HG02759 (cell line): ENCODE measurements around the gene ZSWIM5.
"Not testable (repeated sequence)": the region's sequence is repeated elsewhere in the genome, so short reads cannot be mapped to it uniquely, and the experiment has no call there.

Experiments used
- ATAC-seq: cut with Tn5 transposase; IDR thresholded peaks from one replicate; pipeline ENCODE4 v1.9.1; 2021; ENCODE audit warnings: mild to moderate bottlenecking, moderate library complexity; ENCODE audit not compliant: unreplicated experiment

The ZSWIM5 gene

DNA sequence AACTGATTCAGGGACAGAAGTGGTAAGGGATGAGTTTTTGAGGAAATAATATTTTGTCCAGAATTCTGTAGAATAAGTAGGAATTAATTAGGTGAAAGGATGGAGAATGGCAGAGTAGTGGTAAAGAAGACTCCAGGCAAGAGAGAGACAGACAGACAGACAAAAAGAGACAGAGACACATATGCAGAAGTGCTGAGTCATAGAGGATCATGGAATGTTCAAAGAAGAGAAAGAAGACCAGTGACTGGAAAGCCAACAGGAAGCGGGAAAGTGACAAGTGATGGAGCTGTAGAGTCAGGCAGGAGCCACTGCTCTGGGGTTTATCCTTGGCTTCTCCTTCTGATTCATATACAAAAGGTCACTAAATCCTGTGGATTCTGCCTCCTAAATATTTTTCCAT lies 108.5 kb downstream of the ZSWIM5 start:
- ATAC-seq, result no peak

DNA sequence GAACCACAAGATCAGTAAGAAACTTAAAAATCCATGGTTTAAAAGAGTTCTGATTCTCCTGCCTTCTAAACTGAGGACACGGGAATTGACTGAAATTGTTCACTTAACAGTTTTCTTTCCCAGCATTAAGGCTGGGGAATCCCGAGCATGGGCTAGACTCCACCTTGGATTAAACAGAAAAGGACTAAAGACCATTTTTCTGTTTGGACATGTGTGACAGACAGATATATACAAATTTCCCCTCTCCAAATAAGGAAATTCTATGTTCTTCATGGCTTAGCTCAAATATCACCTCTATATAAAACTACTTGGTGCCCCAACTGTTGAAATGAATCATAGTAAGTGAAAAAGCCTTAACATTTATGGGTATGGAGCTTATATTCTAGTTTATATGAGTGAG lies 109.3 kb downstream of the ZSWIM5 start:
- ATAC-seq, result no peak

DNA sequence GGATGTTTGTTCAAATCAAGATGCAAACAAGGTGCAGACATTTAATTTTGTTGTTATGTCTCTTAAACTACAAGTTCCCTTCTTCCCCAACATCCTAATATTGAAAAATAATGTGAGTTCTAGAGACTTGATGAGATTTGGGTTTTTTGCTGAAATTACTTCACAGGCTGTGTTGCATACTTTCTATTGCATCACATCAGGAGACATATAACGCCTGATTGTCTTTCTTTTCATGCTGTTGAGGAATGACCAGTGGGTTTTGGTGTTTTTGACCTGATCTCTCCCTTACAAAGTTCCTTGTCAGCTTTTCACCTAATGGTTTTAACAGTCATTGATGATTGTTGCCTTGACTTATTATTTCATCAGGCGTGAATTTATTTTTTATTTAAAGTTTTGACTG lies 111.0 kb downstream of the ZSWIM5 start:
- no peak for ATAC-seq

DNA sequence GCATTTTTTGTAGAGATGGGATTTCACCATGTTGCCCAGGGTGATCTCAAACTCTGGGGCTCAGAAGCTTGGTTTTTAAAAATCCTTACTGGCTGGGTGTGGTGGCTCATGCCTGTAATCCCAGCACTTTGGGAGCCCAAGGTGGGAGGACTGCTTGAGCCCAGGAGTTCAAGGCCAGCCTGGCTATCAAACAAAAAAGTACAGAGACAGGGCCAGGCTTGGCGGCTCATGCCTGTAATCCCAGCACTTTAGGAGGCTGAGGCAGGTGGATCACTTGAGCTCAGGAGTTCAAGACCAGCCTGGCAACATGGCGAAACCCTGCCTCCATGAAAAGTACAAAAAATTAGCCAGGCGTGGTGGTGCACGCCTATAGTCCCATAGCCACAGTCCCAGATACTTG lies 112.0 kb downstream of the ZSWIM5 start:
- not testable (repeated sequence) for ATAC-seq

DNA sequence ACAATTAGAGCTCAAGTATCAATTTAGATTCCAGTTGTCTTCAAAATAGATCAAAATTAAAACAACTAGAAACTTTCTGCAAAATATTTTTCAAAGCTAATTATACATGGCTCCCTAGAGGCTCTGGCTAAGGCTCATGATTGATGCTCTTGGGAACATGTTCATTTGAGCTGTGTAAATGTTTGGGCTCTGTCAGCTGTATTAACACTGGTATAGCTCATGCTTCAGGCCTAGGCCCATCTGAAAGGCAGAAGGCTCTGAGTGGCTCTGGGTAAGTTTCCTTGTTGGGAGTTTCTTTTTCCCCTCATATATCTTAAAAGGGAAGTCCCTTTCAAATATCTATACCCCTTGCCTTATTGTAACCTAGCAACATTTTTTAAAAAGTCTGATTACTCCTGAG lies 113.1 kb downstream of the ZSWIM5 start:
- no peak for ATAC-seq

- no peak for ATAC-seq
These were observed 116.7 kb downstream of the ZSWIM5 start for GRCh38 chr1:45089711-45090110.

GRCh38 chr1:45084562-45084961 lies 121.8 kb downstream of the ZSWIM5 start:
- ATAC-seq, result no peak

- ATAC-seq, result no peak
These were observed 126.9 kb downstream of the ZSWIM5 start for GRCh38 chr1:45079533-45079932.

GRCh38 chr1:45076959-45077358 lies 129.4 kb downstream of the ZSWIM5 start:
- ATAC-seq, result not testable (repeated sequence)

- ATAC-seq, result no peak
These were observed 134.8 kb downstream of the ZSWIM5 start for GRCh38 chr1:45071567-45071966.

GRCh38 chr1:45067806-45068205 lies 138.6 kb downstream of the ZSWIM5 start:
- no peak for ATAC-seq

DNA sequence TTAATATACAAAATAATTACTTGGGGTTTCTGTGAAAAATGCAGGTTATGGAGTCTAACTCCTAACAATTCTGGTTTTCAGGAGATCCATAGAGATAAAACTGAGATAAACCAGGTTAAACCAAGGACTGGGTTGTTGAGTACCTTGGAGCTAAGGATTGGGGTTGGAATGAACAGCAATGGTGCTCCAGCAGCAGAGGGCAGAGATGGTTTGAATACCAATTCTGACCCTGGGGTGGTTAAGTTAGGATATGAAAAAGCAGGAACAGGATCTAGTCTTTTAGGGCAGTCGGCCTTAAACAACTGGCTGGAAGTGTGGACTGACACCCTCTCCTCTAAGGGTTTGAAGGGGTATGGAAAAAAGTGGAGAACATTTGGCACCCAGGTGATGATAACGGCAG lies 141.3 kb downstream of the ZSWIM5 start:
- no peak for ATAC-seq

DNA sequence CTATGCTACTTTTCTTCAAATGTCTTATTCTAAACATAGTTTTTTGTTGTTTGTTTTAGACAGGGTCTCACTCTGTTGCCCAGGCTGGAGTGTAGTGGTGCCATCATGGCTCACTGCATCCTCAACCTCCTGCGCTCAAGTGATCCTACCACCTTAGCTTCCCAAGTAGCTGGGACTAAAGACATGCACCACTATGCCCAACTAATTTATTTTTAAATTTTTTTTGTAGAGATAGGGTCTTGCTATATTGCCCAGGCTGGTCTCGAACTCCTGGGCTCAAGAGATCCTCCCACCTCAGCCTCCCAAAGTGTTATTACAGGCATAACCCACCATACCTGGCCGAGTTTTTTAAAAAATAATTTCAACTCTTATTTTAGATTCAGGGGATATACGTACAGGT lies 143.9 kb downstream of the ZSWIM5 start:
- ATAC-seq, result not testable (repeated sequence)

- ATAC-seq, result no peak
These were observed 146.6 kb downstream of the ZSWIM5 start for GRCh38 chr1:45059829-45060228.

GRCh38 chr1:45057542-45057941 lies 148.9 kb downstream of the ZSWIM5 start:
- no peak for ATAC-seq

GRCh38 chr1:45051005-45051772 lies 155.2 kb downstream of the ZSWIM5 start:
- no peak for ATAC-seq

DNA sequence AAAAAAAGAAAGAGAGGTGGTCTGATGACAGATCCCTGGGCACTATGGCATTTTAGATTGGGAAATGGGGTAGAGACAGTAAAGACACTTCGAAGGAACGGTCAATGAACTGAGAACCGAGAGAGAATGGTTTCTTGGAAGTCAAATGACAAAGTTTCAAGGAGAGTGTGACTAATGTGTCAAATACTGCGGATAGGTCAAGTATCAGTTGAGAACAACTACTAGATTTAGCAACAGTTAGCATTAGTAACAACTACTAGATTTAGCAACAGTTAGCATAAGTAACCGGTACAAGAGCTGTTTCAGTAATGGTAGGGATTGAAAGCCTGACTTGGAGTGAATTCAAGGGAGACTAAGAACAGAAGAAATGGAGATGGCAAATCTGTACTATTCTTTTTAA lies 159.4 kb downstream of the ZSWIM5 start:
- ATAC-seq, result no peak

- ATAC-seq, result no peak
These were observed 161.5 kb downstream of the ZSWIM5 start for GRCh38 chr1:45044916-45045315.

DNA sequence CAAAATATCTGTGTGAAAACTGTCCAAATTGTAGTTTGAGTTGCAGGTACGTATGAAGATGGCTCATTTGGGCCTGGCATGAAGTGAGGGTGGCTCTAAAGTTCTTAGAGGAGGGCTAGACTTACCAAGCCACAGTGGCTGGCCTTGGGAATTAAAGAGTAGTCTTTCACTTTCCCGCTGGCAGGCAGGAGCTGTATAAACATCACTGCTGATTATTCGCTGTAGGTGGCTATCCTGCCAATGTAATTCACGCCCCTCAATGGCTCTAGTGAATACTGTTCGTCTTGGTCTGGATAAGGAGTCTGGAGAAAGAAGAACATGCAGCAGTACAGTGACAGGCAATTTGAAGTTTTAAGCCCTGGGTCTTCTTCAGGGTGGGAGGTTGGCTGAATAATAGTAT lies 163.3 kb downstream of the ZSWIM5 start:
- no peak for ATAC-seq

DNA sequence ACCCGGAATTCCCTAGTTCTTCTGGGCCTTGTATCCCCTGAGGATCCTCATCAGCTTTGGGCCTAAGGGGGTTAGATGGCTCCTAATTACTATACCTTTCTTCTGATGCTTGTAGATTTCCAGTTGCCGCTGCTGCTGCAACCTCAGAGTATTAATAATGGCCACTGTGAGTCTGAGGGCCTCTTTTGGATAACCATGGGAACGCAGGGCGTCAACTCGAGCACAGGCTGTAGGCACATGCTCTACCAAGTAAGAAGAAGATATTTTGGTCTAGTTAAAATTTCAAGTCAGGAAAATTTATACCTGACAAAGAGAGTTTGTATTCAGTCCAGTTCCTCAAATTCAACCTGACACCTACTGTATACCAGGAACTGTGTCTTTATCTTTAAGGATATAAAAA lies 166.1 kb downstream of the ZSWIM5 start:
- ATAC-seq, result no peak

GRCh38 chr1:45038661-45039364 lies 167.6 kb downstream of the ZSWIM5 start:
- ATAC-seq, result no peak

DNA sequence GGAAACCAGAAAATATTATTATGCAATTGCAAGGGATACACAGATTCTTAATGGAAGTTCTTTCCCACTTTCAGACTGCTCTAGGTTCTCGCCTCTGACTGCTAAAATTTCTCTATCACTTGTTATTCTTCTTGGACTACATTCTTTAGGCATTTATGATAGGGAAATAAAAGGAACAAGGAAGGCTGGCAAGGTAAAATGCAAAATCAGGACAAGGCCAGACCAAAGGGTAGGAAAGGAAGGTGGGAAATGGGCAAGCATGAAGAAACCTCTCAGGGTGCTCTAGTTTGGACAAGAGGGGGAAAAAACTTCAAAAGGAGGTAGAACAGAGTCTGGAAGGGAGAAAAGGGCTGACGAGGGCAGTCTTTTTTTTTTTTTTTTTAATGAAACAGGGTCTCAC lies 168.2 kb downstream of the ZSWIM5 start:
- no peak for ATAC-seq

GRCh38 chr1:45037456-45037855 lies 168.9 kb downstream of the ZSWIM5 start:
- ATAC-seq, result no peak
